Measurements from ENCODE around the gene PDE3B. TPM values are rescaled to one million over a fixed set of nuclear protein-coding genes. Genes with fewer than 3 reads are reported as not detected.

PDE3B gene
- polyA plus RNA-seq, 1 experiment = 0.10 TPM

DNA sequence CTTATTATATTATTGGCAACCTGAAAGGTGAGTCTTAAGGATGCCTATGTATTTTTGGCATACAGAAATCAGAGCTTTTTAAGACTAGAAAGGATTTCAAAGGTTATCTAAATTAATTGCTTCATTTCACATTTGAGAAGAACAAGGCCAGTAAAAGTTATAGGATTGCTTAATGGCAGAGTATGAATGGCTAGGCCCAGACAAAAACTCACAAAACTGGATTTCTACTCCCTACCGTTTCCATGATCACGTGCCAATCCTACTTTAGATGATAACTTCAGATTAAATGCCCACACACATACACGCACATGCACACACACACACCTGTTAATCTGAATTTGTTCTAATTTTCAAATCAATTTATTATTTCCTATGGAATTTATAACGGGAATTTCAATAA lies 1.8 kb upstream of the PDE3B start:
- TF ChIP-seq CTCF (IDR thresholded peaks at IDR 0.05; ENCODE audit: low read depth, low read length) = no peak
- POLR2A ChIA-PET = no interaction called here
- Histone ChIP-seq H3K27ac (ENCODE audit: low read depth, low read length) (no peak overlapping the region), H3K9me3 (ENCODE audit: control insufficient read depth, insufficient read depth, low read length) (no peaks in the 10 kb centered on the region), H3K27me3 (ENCODE audit: control insufficient read depth, insufficient read depth, low read length) (peaks cover 10% of the 10 kb centered on the region), H3K4me3 (ENCODE audit: low read depth, low read length) (no peak overlapping the region)
- DNase-seq (ENCODE audit: low read depth, low spot score) = no peak
- CTCF ChIA-PET = no interaction called here

DNA sequence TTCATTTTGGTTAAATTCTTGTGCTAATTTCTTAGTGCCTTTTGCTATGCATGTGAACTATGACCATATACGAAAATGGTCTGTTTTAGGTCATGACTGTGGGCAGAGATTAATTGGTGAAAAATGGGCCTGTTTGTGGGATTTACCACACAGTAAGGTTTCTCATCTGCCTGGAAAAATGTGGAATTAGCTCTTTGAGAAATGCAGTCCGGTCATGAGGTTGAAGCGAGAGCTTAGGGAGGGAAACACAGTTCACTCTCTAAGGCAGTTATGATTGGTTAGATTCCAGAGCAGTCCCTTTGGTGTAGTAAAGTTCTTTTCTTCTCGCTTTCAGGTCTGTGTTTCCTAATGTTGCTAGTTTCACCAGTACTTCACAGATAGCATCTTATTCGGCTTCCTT lies 1.2 kb upstream of the PDE3B start:
- POLR2A ChIA-PET = no interaction called here
- no peaks in the 10 kb centered on the region for H3K9me3 ChIP-seq (ENCODE audit: control insufficient read depth, insufficient read depth, low read length)
- no peak overlapping the region for H3K4me3 ChIP-seq (ENCODE audit: low read depth, low read length)
- no peak overlapping the region for H3K27ac ChIP-seq (ENCODE audit: low read depth, low read length)
- peaks cover 10% of the 10 kb centered on the region for H3K27me3 ChIP-seq (ENCODE audit: control insufficient read depth, insufficient read depth, low read length)
- no peak for DNase-seq (ENCODE audit: low read depth, low spot score)
- CTCF ChIA-PET = no interaction called here
- no peak for TF ChIP-seq CTCF (IDR thresholded peaks at IDR 0.05; ENCODE audit: low read depth, low read length)

DNA sequence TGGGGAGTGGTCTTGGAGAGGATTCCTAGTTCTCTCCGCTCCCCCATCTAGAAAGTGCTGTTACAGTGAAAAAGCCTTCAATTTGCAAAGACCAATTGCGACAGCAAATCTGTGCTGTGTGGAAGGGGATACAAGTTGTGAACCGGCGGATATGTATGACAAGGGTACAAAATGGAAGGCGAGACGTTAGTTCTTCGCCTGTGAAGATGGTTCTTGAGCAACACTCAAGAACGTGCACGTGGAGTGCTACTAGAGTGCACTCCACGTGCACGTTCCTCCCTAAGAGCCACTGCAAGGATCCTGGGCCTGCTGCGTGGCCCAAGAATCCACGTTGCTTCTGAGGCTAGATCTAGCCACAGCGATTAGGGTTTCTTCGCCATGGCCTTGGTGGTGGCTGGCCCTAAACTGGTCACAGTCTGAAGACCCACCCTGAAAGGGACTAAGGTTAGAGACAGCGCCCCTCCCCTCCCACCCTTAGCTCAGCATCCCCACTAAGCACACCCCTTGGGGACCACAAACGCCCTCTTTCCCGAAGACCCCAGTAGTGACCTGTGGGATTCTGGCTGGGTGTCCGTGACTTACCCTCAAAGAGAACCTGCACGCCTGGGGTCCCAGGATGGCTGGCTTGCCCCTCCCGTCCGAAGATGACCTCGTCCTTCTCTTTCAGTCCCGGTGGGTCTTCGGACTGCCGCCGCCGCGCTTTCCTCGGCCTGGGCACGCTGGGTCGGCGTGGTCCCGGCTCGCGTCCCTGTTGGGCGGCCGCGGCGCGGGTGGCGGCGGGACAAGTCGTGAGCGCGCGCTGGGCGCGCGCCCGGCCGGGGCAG lies 519 bp upstream of the PDE3B start:
- H3K27me3 ChIP-seq (ENCODE audit: control insufficient read depth, insufficient read depth, low read length) = peaks cover 10% of the 10 kb centered on the region

DNA sequence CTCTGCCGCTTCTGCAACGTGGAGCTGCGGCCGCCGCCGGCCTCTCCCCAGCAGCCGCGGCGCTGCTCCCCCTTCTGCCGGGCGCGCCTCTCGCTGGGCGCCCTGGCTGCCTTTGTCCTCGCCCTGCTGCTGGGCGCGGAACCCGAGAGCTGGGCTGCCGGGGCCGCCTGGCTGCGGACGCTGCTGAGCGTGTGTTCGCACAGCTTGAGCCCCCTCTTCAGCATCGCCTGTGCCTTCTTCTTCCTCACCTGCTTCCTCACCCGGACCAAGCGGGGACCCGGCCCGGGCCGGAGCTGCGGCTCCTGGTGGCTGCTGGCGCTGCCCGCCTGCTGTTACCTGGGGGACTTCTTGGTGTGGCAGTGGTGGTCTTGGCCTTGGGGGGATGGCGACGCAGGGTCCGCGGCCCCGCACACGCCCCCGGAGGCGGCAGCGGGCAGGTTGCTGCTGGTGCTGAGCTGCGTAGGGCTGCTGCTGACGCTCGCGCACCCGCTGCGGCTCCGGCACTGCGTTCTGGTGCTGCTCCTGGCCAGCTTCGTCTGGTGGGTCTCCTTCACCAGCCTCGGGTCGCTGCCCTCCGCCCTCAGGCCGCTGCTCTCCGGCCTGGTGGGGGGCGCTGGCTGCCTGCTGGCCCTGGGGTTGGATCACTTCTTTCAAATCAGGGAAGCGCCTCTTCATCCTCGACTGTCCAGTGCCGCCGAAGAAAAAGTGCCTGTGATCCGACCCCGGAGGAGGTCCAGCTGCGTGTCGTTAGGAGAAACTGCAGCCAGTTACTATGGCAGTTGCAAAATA lies 816 bp downstream of the PDE3B start:
- no peak; the same call in 1 of the 2 replicates for TF ChIP-seq CTCF (IDR thresholded peaks at IDR 0.05; ENCODE audit: low read depth, low read length)
- H3K9me3 ChIP-seq (ENCODE audit: control insufficient read depth, insufficient read depth, low read length) = no peaks in the 10 kb centered on the region
- no peak for DNase-seq (ENCODE audit: low read depth, low spot score)
- POLR2A ChIA-PET = no interaction called here
- no peak overlapping the region for H3K27ac ChIP-seq (ENCODE audit: low read depth, low read length)
- CTCF ChIA-PET = interaction anchor here (0.5 to 1.4 kb wide), 2 partner anchors 27 to 687 kb away, joined by 3 to 6 read pairs; no protein-coding TSS in a partner anchor
- peaks cover 13% of the 10 kb centered on the region for H3K27me3 ChIP-seq (ENCODE audit: control insufficient read depth, insufficient read depth, low read length)
- peak overlapping the region; percentile 64 for H3K4me3 ChIP-seq (ENCODE audit: low read depth, low read length)

More for the DNA sequence above, 519 bp upstream of the PDE3B start:
- no peaks in the 10 kb centered on the region for H3K9me3 ChIP-seq (ENCODE audit: control insufficient read depth, insufficient read depth, low read length)
- ChIA-PET POLR2A (no interaction called here), CTCF (no interaction called here)
- DNase-seq (ENCODE audit: low read depth, low spot score) = no peak
- peak overlapping the region; percentile 64 for H3K4me3 ChIP-seq (ENCODE audit: low read depth, low read length)
- H3K27ac ChIP-seq (ENCODE audit: low read depth, low read length) = no peak overlapping the region
- TF ChIP-seq CTCF (IDR thresholded peaks at IDR 0.05; ENCODE audit: low read depth, low read length) = no peak
